GF-D8 (cell line): ENCODE results near the gene RAB17.

Experiments used
- DNase-seq: peaks from one replicate; lab custom pipeline; 2025; lab: John Stamatoyannopoulos, UW

The RAB17 gene

GRCh38 chr2:237558961-237559641, 31.4 kb downstream of the RAB17 start:
- no peak for DNase-seq

GRCh38 chr2:237557633-237558015, 32.9 kb downstream of the RAB17 start:
- no peak for DNase-seq

- no peak for DNase-seq
Measured at GRCh38 chr2:237556773-237557632, 33.5 kb downstream of the RAB17 start.

- no peak for DNase-seq
Measured at GRCh38 chr2:237555560-237555959, 35.0 kb downstream of the RAB17 start.

- no peak for DNase-seq
Measured at GRCh38 chr2:237553948-237554347, 36.6 kb downstream of the RAB17 start.

GRCh38 chr2:237552908-237553307, 37.6 kb downstream of the RAB17 start:
- no peak for DNase-seq

- DNase-seq, result no peak
Measured at GRCh38 chr2:237551071-237551574, 39.4 kb downstream of the RAB17 start.

GRCh38 chr2:237549643-237550415, 40.7 kb downstream of the RAB17 start:
- no peak for DNase-seq

- no peak for DNase-seq
Measured at GRCh38 chr2:237549216-237549615, 41.3 kb downstream of the RAB17 start.

- DNase-seq, result no peak
Measured at GRCh38 chr2:237547841-237548416, 42.6 kb downstream of the RAB17 start.

- no peak for DNase-seq
Measured at GRCh38 chr2:237546876-237547395, 43.6 kb downstream of the RAB17 start.

GRCh38 chr2:237546040-237546875, 44.3 kb downstream of the RAB17 start:
- no peak for DNase-seq

- no peak for DNase-seq
Measured at GRCh38 chr2:237542001-237542704, 48.4 kb downstream of the RAB17 start.

- DNase-seq, result no peak
Measured at GRCh38 chr2:237541243-237541642, 49.3 kb downstream of the RAB17 start.

GRCh38 chr2:237540823-237541222, 49.7 kb downstream of the RAB17 start:
- DNase-seq, result no peak

GRCh38 chr2:237540223-237540775, 50.2 kb downstream of the RAB17 start:
- no peak for DNase-seq

GRCh38 chr2:237539681-237540080, 50.9 kb downstream of the RAB17 start:
- DNase-seq, result no peak

- DNase-seq, result no peak
Measured at GRCh38 chr2:237538901-237539300, 51.6 kb downstream of the RAB17 start.

- no peak for DNase-seq
Measured at GRCh38 chr2:237538001-237538720, 52.4 kb downstream of the RAB17 start.
